A673 (cell line): Measurements from ENCODE around the gene NCR1.

Source experiments
- CTCF ChIP-seq: fragments of 300-800, 200-600 bp; sonication (generic); conservative IDR thresholded peaks from 2 replicates; pipeline ENCODE4 v1.5.1; 2017; ENCODE audit warnings: low read depth, mild to moderate bottlenecking, antibody characterized with exemption, low read length, moderate library complexity, mixed read lengths
- EZH2 ChIP-seq: fragments of 200-600 bp; sonication (generic); IDR thresholded peaks from 2 replicates; pipeline ENCODE4 v1.6.1; 2017; ENCODE audit warnings: borderline replicate concordance, low read depth, mild to moderate bottlenecking, mixed read lengths, antibody characterized with exemption, low read length; ENCODE audit not compliant: poor library complexity, severe bottlenecking

GRCh38 chr19:54905803-54906511 lies at the start of gene NCR1:
- no peak for TF ChIP-seq CTCF
- no peak for TF ChIP-seq EZH2
